ENCODE data around the gene CADM1.

DNA sequence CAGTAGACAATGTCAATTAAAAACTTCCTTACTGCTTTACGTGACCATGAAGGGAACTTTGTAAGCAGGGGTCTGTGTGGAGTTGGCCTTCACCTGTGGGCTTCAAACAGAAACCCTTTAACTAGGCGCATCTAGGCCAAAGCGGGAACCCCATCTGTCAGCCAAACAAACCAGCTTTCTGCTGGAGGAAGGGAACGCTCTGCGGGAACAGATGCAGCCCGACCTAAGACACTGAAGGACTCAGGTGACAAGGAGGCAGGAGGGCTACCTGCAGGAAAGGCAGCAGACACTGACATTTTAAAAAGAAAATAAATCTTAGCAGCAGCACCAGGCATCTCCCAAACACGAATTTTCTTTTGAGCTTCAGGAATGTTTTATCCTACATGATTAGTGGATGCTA lies 78.4 kb downstream of the CADM1 start:
- TF ChIP-seq, protein P1, sequence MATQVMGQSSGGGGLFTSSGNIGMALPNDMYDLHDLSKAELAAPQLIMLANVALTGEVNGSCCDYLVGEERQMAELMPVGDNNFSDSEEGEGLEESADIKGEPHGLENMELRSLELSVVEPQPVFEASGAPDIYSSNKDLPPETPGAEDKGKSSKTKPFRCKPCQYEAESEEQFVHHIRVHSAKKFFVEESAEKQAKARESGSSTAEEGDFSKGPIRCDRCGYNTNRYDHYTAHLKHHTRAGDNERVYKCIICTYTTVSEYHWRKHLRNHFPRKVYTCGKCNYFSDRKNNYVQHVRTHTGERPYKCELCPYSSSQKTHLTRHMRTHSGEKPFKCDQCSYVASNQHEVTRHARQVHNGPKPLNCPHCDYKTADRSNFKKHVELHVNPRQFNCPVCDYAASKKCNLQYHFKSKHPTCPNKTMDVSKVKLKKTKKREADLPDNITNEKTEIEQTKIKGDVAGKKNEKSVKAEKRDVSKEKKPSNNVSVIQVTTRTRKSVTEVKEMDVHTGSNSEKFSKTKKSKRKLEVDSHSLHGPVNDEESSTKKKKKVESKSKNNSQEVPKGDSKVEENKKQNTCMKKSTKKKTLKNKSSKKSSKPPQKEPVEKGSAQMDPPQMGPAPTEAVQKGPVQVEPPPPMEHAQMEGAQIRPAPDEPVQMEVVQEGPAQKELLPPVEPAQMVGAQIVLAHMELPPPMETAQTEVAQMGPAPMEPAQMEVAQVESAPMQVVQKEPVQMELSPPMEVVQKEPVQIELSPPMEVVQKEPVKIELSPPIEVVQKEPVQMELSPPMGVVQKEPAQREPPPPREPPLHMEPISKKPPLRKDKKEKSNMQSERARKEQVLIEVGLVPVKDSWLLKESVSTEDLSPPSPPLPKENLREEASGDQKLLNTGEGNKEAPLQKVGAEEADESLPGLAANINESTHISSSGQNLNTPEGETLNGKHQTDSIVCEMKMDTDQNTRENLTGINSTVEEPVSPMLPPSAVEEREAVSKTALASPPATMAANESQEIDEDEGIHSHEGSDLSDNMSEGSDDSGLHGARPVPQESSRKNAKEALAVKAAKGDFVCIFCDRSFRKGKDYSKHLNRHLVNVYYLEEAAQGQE (IDR thresholded peaks at IDR 0.05; ENCODE audit: unreplicated experiment): no peak
- TF ChIP-seq, protein P2, sequence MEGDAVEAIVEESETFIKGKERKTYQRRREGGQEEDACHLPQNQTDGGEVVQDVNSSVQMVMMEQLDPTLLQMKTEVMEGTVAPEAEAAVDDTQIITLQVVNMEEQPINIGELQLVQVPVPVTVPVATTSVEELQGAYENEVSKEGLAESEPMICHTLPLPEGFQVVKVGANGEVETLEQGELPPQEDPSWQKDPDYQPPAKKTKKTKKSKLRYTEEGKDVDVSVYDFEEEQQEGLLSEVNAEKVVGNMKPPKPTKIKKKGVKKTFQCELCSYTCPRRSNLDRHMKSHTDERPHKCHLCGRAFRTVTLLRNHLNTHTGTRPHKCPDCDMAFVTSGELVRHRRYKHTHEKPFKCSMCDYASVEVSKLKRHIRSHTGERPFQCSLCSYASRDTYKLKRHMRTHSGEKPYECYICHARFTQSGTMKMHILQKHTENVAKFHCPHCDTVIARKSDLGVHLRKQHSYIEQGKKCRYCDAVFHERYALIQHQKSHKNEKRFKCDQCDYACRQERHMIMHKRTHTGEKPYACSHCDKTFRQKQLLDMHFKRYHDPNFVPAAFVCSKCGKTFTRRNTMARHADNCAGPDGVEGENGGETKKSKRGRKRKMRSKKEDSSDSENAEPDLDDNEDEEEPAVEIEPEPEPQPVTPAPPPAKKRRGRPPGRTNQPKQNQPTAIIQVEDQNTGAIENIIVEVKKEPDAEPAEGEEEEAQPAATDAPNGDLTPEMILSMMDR (conservative IDR thresholded peaks at IDR 0.05; ENCODE audit: low read depth in 2 of 2): no peak
- TF ChIP-seq EZH2 (IDR thresholded peaks at IDR 0.05; ENCODE audit: low read depth, unreplicated experiment) (no peak), POLR2AphosphoS5 (IDR thresholded peaks at IDR 0.05; ENCODE audit: low read depth) (no peak), EZH2phosphoT487 (IDR thresholded peaks at IDR 0.05; ENCODE audit: unreplicated experiment) (no peak), CREB1 (CRISPR knock-in tag; IDR thresholded peaks at IDR 0.05; ENCODE audit: low read depth) (no peak), JUNB (IDR thresholded peaks at IDR 0.05; ENCODE audit: unreplicated experiment) (no peak), STAT1 (IDR thresholded peaks at IDR 0.05; ENCODE audit: unreplicated experiment) (no peak), ZNF331 (CRISPR knock-in tag; IDR thresholded peaks at IDR 0.05; ENCODE audit: low read depth) (no peak), NANOG (IDR thresholded peaks at IDR 0.05; ENCODE audit: borderline replicate concordance) (no peak)
- TF ChIP-seq, protein P3, sequence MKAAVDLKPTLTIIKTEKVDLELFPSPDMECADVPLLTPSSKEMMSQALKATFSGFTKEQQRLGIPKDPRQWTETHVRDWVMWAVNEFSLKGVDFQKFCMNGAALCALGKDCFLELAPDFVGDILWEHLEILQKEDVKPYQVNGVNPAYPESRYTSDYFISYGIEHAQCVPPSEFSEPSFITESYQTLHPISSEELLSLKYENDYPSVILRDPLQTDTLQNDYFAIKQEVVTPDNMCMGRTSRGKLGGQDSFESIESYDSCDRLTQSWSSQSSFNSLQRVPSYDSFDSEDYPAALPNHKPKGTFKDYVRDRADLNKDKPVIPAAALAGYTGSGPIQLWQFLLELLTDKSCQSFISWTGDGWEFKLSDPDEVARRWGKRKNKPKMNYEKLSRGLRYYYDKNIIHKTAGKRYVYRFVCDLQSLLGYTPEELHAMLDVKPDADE (IDR thresholded peaks at IDR 0.05): no peak
